C4-2B (cell line): Measurements from ENCODE around the gene CFLAR.

Experiments
- ZFX ChIP-seq: fragments of 450-650 bp; IDR thresholded peaks from 2 replicates; pipeline ENCODE4 v1.6.1; 2017
- TF ChIP-seq, protein P1 (sequence below): fragments of 450-650 bp; conservative IDR thresholded peaks from 2 replicates; pipeline ENCODE4 v1.5.1; 2017; ENCODE audit warnings: mild to moderate bottlenecking

DNA sequence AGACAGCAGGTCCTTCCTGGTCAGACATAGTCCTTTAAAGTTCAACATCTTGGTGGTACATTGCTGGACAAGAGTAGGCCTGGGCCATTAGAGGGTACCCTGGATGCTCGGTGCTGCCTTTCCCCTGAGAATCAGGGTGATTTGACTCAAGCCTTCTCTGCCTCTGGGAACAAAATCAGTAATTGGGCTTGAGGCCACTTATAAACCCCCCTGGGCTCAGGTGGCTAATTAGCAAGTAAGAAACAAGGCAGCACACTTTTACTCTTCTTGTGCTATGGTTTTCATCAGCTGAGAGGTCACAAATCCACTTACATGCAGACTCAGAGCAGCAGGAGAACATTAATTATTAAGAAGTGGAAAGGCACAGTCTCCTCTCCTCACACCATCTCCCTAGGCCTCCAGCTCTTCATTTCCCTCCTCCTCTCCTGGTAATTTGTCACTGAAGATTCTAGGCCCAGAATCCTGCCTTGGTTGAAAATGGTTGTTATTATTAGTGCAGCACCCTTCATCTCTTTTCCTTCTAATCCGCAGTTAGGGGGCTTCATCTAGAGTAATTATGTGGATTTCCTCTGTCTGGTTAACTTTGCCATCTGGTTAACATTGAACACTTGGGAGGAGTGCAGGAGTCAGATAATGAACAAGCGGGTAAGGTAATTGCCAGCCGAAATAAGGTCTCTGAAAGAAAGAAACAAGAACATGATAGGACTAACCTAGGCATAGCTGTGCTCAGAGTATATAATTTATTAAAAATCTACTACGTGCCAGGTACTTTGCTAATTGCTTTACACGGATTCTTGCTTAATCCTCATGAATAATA, 37.2 kb downstream of the CFLAR start:
- TF ChIP-seq, protein P1, sequence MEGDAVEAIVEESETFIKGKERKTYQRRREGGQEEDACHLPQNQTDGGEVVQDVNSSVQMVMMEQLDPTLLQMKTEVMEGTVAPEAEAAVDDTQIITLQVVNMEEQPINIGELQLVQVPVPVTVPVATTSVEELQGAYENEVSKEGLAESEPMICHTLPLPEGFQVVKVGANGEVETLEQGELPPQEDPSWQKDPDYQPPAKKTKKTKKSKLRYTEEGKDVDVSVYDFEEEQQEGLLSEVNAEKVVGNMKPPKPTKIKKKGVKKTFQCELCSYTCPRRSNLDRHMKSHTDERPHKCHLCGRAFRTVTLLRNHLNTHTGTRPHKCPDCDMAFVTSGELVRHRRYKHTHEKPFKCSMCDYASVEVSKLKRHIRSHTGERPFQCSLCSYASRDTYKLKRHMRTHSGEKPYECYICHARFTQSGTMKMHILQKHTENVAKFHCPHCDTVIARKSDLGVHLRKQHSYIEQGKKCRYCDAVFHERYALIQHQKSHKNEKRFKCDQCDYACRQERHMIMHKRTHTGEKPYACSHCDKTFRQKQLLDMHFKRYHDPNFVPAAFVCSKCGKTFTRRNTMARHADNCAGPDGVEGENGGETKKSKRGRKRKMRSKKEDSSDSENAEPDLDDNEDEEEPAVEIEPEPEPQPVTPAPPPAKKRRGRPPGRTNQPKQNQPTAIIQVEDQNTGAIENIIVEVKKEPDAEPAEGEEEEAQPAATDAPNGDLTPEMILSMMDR, result no peak
- TF ChIP-seq ZFX, result no peak
